Measurements from ENCODE around the gene RTN4RL1. TPM values are rescaled to one million over a fixed set of nuclear protein-coding genes. Genes with fewer than 3 reads are reported as not detected.
A peak's percentile ranks its signal among the peaks of the same experiment; 100 is the strongest.

RTN4RL1 gene
- total RNA-seq, 4 donors from 2014 or later: 7.3 to 12.6 (median 7.8) TPM

DNA sequence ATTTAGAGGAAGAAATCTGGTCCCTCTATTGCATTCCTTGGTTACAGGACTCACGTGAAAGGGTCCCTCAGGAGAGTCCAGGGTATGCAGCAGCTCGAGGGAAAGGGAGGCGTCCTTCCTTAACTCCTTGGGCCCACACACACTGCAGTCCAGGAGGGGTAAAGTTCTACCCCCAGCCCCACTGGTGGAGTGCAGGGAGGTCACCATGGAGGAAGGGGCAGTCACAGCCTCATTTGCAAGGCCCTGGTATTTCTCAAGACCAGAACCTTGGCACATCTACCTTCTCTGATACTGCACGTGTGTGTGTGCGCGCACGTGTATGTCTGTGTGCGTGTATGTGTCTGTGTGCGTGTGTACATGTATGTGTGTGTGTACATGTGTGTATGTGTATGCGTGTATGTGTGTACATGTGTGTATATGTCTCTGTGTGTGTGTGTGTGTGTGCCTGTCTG lies 40.8 kb upstream of the RTN4RL1 start:
- Histone ChIP-seq H3K27me3 (peaks cover 0 to 12% of the 10 kb centered on the region in 2 donors), H3K4me3 (no peak overlapping the region), H3K9me3 (no peaks in the 10 kb centered on the region), H3K36me3 (peaks cover 0 to 92% (median 0%) of the 10 kb centered on the region in 3 donors), H3K27ac (peak overlapping the region; percentile 4 to 92 (median 92)), H3K4me1 (peaks cover 0 to 90% (median 68%) of the 10 kb centered on the region in 4 donors)
- peak in 1 of 2 donors; percentile 46 for TF ChIP-seq EP300 (IDR thresholded peaks at IDR 0.05)
- TF ChIP-seq POLR2A (IDR thresholded peaks at IDR 0.05): no peak
- 63 to 77% methylated on average over 10 of the region's 10 CpGs for WGBS, 2 donors
- DNase-seq (ENCODE audit: low spot score in 2 of 2): no peak

DNA sequence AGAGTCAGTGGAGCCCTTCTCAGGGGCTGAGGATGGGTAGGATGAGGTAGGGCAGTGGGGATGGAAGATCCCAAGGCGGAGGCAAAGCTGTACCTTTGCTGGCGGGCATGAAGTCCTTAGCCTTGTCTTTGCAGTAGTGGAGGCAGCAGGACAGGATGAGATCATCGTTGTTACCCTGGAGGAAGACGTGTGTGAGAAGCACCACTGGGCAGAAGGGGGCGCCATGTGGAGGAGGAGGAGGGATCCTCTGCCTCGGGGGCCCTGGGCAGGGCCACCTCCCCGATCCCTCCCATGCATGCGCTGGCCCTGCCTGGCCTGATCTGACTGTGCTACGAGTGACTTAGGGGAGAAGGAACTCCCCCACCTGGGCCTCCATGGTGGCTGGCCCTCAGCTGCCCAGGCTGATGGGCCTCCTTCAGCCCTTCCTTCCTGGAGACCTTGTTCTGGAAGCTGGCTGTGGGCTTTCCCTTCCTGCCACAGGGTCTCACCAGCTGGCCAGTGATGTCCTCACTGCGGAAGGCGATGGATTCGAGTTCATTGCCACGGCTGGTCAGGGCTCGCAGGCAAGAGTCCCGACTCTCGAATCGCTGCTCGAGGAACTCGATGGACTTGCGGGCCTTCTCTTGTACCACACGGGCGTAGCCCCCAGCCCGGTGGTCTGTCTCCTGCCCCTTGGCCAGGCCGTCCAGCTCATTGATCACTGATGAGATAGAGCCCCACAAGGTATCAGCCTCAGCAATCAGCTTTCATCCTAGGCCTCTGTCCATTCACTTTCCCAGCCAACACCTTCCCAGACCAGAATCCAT lies 40.0 kb upstream of the RTN4RL1 start:
- no peak for TF ChIP-seq EP300 (IDR thresholded peaks at IDR 0.05)
- TF ChIP-seq, protein P1, sequence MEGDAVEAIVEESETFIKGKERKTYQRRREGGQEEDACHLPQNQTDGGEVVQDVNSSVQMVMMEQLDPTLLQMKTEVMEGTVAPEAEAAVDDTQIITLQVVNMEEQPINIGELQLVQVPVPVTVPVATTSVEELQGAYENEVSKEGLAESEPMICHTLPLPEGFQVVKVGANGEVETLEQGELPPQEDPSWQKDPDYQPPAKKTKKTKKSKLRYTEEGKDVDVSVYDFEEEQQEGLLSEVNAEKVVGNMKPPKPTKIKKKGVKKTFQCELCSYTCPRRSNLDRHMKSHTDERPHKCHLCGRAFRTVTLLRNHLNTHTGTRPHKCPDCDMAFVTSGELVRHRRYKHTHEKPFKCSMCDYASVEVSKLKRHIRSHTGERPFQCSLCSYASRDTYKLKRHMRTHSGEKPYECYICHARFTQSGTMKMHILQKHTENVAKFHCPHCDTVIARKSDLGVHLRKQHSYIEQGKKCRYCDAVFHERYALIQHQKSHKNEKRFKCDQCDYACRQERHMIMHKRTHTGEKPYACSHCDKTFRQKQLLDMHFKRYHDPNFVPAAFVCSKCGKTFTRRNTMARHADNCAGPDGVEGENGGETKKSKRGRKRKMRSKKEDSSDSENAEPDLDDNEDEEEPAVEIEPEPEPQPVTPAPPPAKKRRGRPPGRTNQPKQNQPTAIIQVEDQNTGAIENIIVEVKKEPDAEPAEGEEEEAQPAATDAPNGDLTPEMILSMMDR (IDR thresholded peaks at IDR 0.05): peak in 3 of 5 experiments; percentile 6 to 22 (median 15)
- peaks cover 0 to 90% (median 70%) of the 10 kb centered on the region in 4 donors for H3K4me1 ChIP-seq
- no peaks in the 10 kb centered on the region for H3K9me3 ChIP-seq
- peaks cover 0 to 93% (median 0%) of the 10 kb centered on the region in 3 donors for H3K36me3 ChIP-seq
- DNase-seq (ENCODE audit: low spot score in 2 of 2): no peak
- H3K27me3 ChIP-seq: peaks cover 0 to 12% of the 10 kb centered on the region in 2 donors
- 79 to 87% methylated on average over 20 to 24 of the region's 24 CpGs for WGBS, 2 donors
- peak overlapping the region; percentile 66 to 92 (median 92) for H3K27ac ChIP-seq
- H3K4me3 ChIP-seq: no peak overlapping the region

DNA sequence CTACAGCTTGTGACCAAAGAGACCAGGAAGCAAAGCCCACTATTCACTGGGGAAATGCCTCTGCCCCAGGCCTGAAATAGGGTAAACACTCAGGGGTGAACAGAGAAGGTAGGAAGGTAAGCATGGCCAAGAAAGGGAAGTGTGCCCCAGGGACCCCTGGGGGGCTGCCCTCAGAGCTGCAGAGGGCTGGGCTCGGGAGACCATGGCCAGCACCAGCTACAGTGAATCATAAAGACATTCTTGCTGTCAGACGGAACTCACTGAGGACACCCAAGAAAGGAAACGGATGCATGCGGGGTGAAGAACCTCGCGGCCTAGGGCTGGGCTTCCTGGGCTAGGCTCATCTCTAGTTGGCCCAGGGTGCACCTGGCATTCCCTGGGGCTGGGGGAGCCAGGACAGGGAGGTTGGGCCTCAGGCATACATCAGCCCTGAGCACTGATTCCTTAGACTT lies 39.4 kb upstream of the RTN4RL1 start:
- H3K27me3 ChIP-seq: peaks cover 0 to 12% of the 10 kb centered on the region in 2 donors
- TF ChIP-seq EP300 (IDR thresholded peaks at IDR 0.05) (no peak), POLR2A (IDR thresholded peaks at IDR 0.05) (no peak)
- TF ChIP-seq, protein P1 (IDR thresholded peaks at IDR 0.05): no peak
- H3K4me1 ChIP-seq: peaks cover 0 to 93% (median 75%) of the 10 kb centered on the region in 4 donors
- 72 to 83% methylated on average over 6 of the region's 6 CpGs for WGBS, 2 donors
- peak overlapping the region; percentile 66 to 92 (median 92) for H3K27ac ChIP-seq
- no peak overlapping the region for H3K4me3 ChIP-seq
- H3K36me3 ChIP-seq: peaks cover 0 to 93% (median 0%) of the 10 kb centered on the region in 3 donors
- no peaks in the 10 kb centered on the region for H3K9me3 ChIP-seq
- no peak for DNase-seq (ENCODE audit: low spot score in 2 of 2)

DNA sequence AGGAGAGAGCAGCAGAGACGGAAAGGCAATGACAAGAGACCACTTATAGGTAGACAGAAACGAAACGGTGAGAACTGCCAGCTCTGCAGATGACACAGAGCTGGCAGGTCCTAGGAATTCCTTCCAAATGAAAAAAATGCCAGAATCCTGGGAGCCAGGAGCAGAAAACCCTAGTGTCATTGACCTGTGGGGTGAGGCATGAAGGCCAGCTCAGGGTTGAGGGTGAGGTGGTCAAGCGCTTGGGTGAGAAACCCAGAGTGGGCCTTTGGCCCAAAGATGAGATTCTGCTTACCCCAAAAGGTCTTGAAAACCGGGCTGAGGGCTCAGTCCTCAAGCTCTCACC lies 39.0 kb upstream of the RTN4RL1 start:
- H3K4me3 ChIP-seq: no peak overlapping the region
- no peak for DNase-seq (ENCODE audit: low spot score in 2 of 2)
- no peaks in the 10 kb centered on the region for H3K9me3 ChIP-seq
- 53 to 62% methylated on average over 5 of the region's 5 CpGs for WGBS, 2 donors
- H3K27ac ChIP-seq: peak overlapping the region; percentile 66 to 92 (median 92)
- TF ChIP-seq, protein P1 (IDR thresholded peaks at IDR 0.05): no peak
- no peak for TF ChIP-seq EP300 (IDR thresholded peaks at IDR 0.05)
- TF ChIP-seq POLR2A (IDR thresholded peaks at IDR 0.05): no peak
- H3K27me3 ChIP-seq: peaks cover 0 to 12% of the 10 kb centered on the region in 2 donors
- peaks cover 0 to 94% (median 0%) of the 10 kb centered on the region in 3 donors for H3K36me3 ChIP-seq
- peaks cover 0 to 98% (median 77%) of the 10 kb centered on the region in 4 donors for H3K4me1 ChIP-seq

DNA sequence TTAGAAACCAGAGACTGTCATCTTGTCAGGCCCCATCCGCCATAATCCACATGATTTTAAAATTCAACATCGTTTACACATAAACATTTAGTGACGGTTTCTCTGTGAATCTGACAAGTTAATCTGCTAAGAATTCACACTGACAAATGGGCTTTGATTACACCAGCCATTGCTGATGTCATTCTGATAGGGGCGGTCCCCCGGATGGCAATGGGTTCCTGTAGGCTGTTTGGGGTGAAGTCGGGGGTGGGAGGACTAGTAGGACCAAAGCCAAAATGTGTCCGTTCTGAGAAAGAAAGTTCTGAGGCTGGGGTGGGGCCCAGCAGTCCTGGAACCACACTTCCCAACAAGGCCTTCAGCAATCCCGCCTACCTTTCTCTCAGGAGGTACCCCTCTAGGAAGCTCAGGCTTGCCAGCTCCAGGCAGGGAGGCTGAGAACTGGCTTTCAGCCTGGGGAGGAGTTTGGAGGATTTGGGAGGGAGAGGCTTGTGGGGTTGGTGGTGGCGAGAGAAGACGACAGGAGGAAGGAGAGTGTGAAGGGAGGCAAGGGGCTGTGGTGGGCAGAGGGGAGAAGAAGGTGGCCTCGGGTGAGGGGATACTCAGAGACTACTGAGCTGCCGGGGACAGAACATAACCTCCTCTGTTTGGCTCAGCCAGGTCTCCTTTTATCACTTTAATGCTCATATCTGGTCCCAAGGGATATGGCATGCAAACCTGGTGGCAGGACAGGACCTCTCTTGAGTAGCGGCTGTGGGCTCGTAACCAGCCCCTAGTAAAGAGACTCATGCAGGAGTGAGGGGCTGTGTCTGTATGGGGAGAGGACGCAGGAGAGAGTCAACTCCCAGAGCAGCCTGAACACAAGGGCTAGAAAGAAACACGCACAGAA lies 38.4 kb upstream of the RTN4RL1 start:
- H3K36me3 ChIP-seq: peaks cover 0 to 91% (median 0%) of the 10 kb centered on the region in 3 donors
- TF ChIP-seq EP300 (IDR thresholded peaks at IDR 0.05): no peak
- TF ChIP-seq POLR2A (IDR thresholded peaks at IDR 0.05): no peak
- peaks cover 0 to 17% of the 10 kb centered on the region in 2 donors for H3K27me3 ChIP-seq
- no peaks in the 10 kb centered on the region for H3K9me3 ChIP-seq
- WGBS, 2 donors: 46 to 53% methylated on average over 16 of the region's 16 CpGs
- H3K4me1 ChIP-seq: peaks cover 0 to 99% (median 77%) of the 10 kb centered on the region in 4 donors
- peak overlapping the region; percentile 66 to 92 (median 92) for H3K27ac ChIP-seq
- DNase-seq (ENCODE audit: low spot score in 2 of 2): no peak
- H3K4me3 ChIP-seq: no peak overlapping the region

Measured in tibial nerve (tissue), 4 donors.